Right hindlimb (tissue), 1 donor: ENCODE data around the gene KCNK17.
A peak's percentile ranks its signal among the peaks of the same experiment; 100 is the strongest.

Source experiments
- DNase-seq: peaks from one replicate; pipeline ENCODE4 v3.0.0-alpha.2; 2018

The KCNK17 gene

DNA sequence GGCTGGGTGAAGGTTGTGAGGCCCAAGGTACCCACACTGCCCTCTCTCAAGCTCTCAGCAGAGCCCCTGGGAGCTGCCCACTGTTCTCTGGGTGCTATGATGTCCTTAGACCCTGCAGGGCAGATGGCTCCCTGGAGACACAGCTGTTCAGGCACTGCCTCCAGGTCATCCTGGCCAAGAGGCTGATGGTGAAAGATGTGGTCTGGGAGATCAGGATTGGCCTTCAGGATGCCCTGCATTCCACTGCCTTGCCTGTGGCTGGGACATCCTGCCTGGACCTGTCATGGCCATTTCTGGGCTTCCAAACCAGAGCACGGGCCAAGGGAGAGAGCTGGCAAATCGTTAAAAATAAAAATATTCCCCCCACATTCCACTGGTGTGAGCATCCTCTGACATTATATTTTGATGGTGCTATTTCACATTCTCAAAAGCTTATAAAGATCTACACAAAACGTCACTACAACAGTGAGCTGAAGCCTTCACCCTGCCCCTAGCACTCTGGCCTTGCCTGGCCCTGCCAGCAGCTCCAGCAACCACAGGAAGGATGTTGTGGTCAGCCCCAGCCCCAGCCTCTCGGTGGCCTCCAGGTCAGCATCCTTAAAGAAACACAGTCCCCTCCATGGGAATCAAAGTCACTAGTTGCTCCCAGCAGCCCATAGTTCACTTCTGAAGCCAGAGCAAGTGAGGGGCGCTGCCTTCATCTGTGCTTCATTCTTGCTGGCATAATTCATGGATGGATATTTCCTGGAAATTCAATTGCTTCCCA, 21.7 kb upstream of the KCNK17 start:
- no peak for DNase-seq

GRCh38 chr6:39333644-39334438, 19.6 kb upstream of the KCNK17 start:
- DNase-seq: no peak

GRCh38 chr6:39330476-39330875, 16.3 kb upstream of the KCNK17 start:
- DNase-seq: no peak

DNA sequence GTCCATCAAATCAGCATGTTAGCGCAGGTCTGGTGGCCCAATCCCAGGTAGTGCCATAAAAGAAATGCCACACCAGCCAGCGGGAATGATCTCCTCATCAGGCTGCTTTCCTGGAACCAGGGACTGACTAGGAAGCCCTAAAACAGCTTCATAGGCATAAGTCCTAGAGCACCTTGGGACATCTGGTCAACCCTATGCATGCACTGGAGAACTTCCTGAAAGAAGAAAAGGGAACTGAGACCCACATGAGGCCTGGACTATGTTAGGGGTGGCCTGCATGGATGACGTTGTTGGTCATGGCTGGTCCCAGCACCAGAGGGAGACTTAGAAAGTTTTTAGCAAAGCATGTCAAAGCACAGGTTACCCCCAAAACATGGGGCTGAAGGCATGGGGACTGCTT, 15.8 kb upstream of the KCNK17 start:
- no peak for DNase-seq

DNA sequence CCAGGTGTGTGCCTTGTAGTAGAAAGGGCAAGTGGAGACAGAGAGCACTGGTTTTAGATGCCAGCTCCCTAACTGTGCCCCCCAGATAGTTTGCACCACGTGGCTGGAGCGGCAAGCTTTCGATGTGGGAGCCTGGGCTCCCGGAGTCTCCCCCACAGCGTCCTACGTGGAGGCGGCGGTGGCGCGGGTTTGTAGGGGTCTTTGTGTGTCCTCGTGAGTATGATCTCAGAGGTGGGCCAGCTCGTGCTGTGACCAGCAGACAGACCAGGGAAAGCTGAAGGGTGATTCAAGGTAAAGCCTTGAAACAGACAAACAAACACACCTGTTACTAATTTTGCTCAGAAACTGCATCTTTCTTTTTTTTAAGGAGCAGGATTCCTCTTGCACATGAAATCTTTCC, 13.8 kb upstream of the KCNK17 start:
- DNase-seq: no peak

DNA sequence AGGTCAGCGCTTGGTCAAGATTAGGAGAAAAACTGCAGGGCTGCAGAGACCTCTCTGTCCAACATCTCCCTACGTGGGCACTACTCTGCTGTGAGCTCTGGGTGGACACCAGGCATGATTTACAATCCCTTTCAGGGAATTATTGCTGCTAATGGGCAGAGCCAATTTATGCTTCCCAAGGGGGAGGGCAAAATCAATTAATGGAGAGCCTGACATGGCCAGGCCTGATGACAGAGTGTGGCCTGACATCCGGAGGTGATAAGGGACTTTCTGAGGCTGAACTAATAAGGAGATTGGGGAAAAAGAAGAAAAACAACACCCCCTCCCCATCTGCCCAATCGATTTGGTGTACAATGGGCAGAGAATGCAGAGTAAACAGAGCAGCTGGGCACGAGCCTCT, 13.3 kb upstream of the KCNK17 start:
- no peak for DNase-seq

DNA sequence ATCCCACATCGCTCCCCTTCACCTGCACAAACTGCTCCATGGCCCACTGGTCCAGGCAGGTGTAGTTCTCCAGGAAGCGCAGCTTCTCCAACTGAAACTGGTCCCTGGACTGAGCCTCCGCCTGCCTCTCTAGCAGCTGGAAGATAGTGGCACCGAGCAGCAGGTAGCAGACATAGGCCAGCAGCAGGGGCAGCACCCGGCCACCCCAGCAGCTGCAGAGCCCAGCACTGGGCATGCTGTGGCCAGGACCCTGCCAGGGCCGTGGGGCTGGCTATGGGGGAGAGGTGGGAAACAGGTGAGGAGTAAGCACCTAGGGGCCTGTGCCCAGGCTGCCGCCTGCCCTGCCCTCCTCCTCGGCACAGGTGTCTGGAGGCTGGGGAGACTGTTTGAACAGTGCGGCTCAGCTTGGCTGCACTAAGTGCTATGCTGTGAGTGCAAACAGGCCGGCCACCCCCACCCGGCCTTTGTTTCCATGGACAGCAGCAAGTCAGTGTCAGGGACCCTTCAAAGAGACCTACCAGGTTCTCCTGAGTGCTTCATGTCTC, 8.2 kb upstream of the KCNK17 start, which contains the start of gene KCNK16:
KCNK16 (minus strand) TSS at position 397 of the 545 bp plus-strand sequence; CDS start at position 235, 162 bp downstream.
- DNase-seq: no peak

DNA sequence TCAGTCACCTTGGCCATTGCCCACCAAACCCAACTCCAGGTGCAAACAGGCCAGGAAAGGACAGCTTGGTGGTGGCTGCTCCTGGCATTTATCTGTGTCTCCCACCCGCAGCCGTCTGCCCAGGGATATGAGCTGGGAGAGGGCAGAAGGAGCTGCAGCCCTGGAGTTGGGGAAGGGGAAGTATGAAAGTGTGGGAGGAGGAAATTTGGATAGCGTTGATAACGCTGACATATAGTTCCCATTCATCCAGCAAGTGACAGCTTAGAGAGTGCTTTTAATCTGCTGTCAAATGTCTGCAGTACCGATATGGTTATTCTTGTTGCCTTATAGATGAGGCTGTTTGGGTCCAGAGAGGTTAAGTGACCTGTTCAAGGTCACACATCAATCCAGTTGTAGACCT, 7.5 kb upstream of the KCNK17 start:
- no peak for DNase-seq

DNA sequence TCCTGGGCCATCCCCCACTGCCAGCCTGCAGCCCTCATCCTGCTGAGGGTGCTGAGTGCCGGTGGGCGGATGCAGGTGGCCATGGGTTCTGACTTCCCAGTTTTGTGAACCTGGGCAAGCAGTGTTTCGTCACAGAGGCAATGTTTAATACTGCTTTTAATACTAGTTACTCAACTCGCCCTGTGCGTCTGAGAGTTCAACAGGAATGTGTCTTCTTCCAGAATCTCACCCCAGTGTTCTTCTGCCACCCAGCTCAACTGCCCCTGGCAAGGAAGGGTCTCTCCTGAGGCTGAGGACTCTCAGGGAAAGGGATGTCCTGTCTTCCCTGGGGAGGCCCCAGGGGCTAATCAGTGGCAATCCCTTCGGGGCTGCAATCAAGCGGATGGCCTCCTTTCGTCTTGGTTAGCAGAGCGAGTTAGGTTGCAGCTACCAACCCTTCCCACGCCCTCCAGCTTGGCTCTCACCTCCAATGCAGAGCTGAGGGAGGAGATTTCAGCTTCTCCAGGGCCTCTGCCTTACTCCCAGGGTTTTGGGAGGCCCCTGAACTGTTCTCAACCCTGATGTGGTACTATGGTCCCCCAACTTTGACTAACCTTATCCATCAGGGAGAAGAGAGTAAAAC, 6.3 kb upstream of the KCNK17 start:
- no peak for DNase-seq

DNA sequence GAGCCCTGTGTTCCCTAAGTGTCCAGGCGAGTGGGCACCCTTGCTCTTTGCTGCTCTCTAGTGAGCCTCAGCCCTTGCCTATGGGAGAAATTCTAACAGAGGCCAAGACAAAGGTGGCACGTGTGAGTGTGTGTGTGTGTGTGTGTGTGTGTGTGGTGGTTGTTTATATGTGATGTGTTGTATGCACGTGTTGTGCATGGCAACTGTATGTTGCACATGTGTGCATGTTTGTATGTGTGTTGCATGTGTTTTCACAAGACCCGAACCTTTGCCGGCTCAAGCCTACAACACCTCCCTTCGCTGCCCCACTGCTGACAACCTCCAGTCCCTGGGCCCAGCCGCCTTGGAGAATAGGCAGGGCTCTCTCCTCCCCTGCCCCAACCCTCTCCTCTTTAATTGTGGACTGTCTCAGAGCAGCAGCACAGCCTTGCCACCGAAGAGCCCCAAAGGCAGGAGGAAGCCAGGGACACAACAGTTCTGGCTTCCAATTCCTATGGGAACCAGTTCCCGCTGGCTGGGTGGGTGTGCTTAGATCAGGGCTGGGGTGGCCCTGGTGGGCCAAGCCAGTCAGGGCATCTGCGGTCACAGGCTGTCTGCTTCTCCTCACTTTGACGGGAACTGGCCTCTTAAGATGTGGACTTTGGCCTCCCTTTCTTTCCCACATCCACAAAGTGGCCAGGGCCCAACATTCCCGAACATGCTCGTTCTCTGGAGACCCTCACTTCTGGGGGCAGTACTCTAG, 5.6 kb upstream of the KCNK17 start:
- peak; percentile 33 for DNase-seq

DNA sequence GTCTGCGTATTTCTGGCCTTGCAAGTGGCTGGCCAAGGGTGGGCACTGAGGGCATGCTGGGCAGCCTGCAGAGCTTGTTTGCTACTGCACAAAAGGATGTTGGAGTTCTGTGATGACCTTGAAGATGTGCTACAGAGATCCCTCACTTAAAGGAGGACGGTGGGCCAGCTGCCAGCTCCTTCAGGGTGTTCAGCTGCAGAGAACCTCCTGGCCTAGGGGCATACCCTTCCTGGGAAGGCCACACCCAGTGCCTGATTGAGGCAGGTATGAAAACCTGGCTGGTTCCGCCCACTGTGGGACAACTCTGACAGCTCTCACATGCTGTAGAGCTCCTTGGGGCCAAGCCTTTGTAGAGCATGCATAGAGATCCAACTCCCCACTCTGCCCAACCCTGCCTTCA, 3.0 kb upstream of the KCNK17 start:
- no peak for DNase-seq

GRCh38 chr6:39313526-39314272, 520 bp downstream of the KCNK17 start:
- no peak for DNase-seq

GRCh38 chr6:39312912-39313525, 1.2 kb downstream of the KCNK17 start:
- peak; percentile 28 for DNase-seq

DNA sequence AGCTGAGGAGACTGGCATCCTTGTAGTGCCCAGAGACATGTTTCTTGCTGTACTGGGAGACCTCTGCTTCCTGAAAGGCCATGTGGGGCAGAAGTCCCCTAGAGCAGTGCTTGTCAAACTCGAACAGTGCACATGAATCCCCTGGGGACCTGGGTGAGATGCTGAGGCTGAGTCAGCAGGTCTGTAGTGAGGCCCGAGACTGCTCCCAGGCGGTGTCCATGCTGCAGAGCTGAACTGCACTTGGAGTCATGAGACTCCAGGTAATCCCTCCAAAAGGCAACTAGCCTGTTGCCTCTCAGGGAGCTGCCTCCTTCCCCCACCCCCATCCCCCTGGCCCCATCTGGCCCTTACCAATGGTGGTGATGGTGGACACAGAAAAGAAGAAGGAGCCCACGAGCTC, 3.7 kb downstream of the KCNK17 start:
- DNase-seq: no peak

DNA sequence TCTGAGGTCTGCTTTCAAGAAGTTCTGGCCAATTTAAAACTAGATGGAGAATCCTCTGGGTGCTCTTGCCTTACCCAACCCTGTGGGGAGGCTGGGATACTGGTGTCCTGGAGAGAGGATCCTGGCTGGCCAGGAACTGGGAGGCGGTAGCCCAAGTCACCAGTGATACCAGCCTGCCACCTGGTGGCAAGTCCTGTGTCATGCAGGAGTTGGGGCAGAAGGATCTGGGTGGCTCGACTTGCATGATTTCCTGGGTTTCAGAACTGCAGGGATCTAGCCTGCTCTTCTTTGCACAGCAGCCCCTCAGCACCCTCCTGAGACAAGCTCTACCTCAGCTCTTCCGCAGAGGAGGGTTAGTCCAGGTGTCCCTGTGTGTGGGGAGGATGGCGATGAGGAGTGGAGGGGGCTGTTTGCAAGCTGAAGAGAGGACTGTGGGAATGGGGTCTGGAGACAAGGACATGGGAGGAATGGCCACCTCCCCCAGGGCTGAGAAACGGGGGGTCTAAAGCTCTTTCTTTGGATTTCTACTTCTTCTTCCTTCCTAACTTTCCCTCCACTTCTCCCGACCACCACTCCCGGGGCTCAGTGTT, 4.2 kb downstream of the KCNK17 start:
- DNase-seq: peak; percentile 63

- no peak for DNase-seq
Observed at GRCh38 chr6:39307462-39307861, 6.8 kb downstream of the KCNK17 start.

DNA sequence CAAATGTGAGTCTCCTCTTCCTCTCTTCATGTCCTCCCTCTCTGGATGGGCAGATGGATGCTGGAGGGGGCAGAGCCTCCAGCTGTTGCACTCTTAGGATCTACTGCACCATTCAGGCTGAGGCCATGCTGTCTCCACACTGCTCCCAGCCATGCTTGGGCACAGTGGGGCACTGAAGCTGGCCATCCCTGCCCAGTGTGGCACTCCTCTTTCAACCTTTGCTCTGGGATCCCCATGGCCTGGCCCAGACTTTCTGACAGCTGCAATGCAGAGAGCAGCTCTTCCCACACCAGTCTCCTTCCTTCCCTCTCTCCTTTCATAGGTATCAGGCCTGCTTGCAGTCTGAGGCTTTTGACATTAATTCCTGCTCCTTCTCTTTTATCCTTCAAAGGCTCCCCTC, 9.3 kb downstream of the KCNK17 start:
- no peak for DNase-seq

DNA sequence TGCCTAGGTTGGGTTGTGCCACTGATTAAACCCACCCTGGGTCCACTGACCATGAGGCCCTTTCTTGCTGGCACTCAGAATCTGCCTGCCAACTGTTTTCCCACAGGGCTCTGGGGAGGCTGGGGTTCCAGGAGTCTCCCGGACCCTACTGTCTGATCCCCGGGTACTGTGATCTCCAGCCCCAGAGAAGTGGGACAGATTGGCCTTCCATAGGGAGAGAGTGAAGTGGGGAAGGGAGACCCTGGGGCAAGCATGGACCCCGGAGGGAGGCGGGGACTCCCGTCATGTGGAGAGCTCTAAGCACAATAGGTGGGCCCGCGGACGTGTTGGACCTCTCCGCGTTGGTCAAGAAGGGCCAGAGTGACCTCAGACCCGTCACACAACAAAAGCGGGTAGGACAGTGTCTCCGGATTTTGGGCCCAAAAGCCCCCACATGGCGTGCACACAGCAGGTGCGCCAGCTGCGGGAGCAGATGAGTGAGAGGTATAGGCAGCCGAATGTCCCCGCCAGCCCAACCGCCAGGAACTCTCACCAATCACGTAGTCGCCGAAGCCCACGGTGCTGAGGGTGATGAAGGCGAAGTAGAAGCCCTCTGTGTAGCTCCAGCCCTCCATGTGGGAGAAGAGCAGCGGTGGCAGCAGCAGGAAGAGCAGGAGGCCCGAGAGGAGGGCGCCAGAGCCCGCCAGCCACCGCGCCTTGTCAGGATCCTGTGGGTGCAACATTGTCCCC, 10.6 kb downstream of the KCNK17 start:
- no peak for DNase-seq

- peak; percentile 81 for DNase-seq
Observed at GRCh38 chr6:39302669-39303424, 11.4 kb downstream of the KCNK17 start.

DNA sequence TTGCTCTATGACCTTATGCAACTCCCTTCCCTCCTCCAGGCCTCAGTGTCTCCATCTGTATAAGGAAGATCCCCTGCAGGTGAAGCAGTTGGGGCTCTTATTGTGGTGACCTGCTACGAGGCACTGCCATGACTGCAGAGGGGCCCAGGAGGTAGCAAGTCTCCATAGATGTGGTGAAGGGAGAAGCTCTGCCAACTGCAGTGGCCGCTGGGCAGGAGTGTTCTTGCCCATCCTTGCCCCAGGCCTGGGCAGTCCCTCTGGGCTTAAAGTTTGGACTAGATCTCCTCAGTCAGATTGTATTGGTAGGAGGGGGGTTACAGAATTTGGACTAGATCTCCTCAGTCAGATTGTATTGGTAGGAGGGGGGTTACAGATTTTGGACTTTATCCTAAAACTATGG, 12.2 kb downstream of the KCNK17 start:
- no peak for DNase-seq
